H9 (cell line): Measurements from ENCODE around the gene NKAIN2. TPM values are rescaled to one million over a fixed set of nuclear protein-coding genes. Genes with fewer than 3 reads are reported as not detected.

ENCODE experiments used
- DNase-seq: peaks from one replicate; pipeline ENCODE4 v3.0.0-alpha.2; 2017
- H2AFZ ChIP-seq: one replicate; pipeline ENCODE4 v1.6.1; 2013; ENCODE audit warnings: mild to moderate bottlenecking, low read length, control low read depth, moderate library complexity
- H2AK5ac ChIP-seq: 2 replicates; pipeline ENCODE4 v1.6.1; 2013; ENCODE audit warnings: low read length, control low read depth, mixed read lengths; ENCODE audit not compliant: insufficient read length
- H2BK120ac ChIP-seq: one replicate; pipeline ENCODE4 v1.6.1; 2013; ENCODE audit warnings: low read depth, mild to moderate bottlenecking, low read length, control low read depth, inconsistent platforms; ENCODE audit not compliant: poor library complexity, severe bottlenecking
- H2BK12ac ChIP-seq: 2 replicates; pipeline ENCODE4 v1.6.1; 2013; ENCODE audit warnings: low read length, control low read depth, mixed read lengths, low read depth; ENCODE audit not compliant: insufficient read length
- H2BK15ac ChIP-seq: 2 replicates; pipeline ENCODE4 v1.6.1; 2013; ENCODE audit warnings: low read depth, low read length, control low read depth
- H2BK20ac ChIP-seq: one replicate; pipeline ENCODE4 v1.6.1; 2013; ENCODE audit warnings: low read depth, mild to moderate bottlenecking, low read length, control low read depth, inconsistent platforms; ENCODE audit not compliant: poor library complexity, severe bottlenecking
- H2BK5ac ChIP-seq: 2 replicates; pipeline ENCODE4 v1.6.1; 2013; ENCODE audit warnings: low read length, control low read depth, mixed read lengths; ENCODE audit not compliant: insufficient read length
- H3K14ac ChIP-seq: 2 replicates; pipeline ENCODE4 v1.6.1; 2013; ENCODE audit warnings: low read length, control low read depth; ENCODE audit not compliant: insufficient read depth
- H3K18ac ChIP-seq: 2 replicates; pipeline ENCODE4 v1.6.1; 2013; ENCODE audit warnings: low read depth, mild to moderate bottlenecking, mixed read lengths, low read length, control low read depth; ENCODE audit not compliant: insufficient read length
- H3K23ac ChIP-seq: 2 replicates; pipeline ENCODE4 v1.6.1; 2013; ENCODE audit warnings: low read length, control low read depth, mixed read lengths, low read depth; ENCODE audit not compliant: insufficient read length
- H3K23me2 ChIP-seq: 2 replicates; pipeline ENCODE4 v1.6.1; 2013; ENCODE audit warnings: low read depth, mild to moderate bottlenecking, mixed read lengths, low read length, control low read depth; ENCODE audit not compliant: insufficient read length, poor library complexity, severe bottlenecking
- H3K27ac ChIP-seq: 2 replicates; pipeline ENCODE4 v1.5.1; 2013; ENCODE audit warnings: low read length, control low read depth, mixed read lengths, low read depth; ENCODE audit not compliant: insufficient read length
- H3K27me3 ChIP-seq: 2 replicates; pipeline ENCODE4 v1.6.1; 2013; ENCODE audit warnings: low read length, control low read depth, inconsistent platforms; ENCODE audit not compliant: insufficient read depth
- H3K4ac ChIP-seq: 2 replicates; pipeline ENCODE4 v1.6.1; 2013; ENCODE audit warnings: low read depth, mild to moderate bottlenecking, control low read depth, inconsistent platforms, low read length, moderate library complexity
- H3K4me1 ChIP-seq: 2 replicates; pipeline ENCODE4 v1.6.1; 2013; ENCODE audit warnings: low read length, control low read depth, inconsistent platforms; ENCODE audit not compliant: insufficient read depth
- H3K4me2 ChIP-seq: 2 replicates; pipeline ENCODE4 v1.6.1; 2013; ENCODE audit warnings: low read length, control low read depth, mixed read lengths; ENCODE audit not compliant: insufficient read length, insufficient read depth
- H3K56ac ChIP-seq: 2 replicates; pipeline ENCODE4 v1.6.1; 2013; ENCODE audit warnings: low read depth, mild to moderate bottlenecking, mixed read lengths, low read length, control low read depth; ENCODE audit not compliant: insufficient read length
- H3K79me1 ChIP-seq: 2 replicates; pipeline ENCODE4 v1.6.1; 2013; ENCODE audit warnings: low read depth, mild to moderate bottlenecking, moderate library complexity, low read length, control low read depth, inconsistent platforms; ENCODE audit not compliant: insufficient read depth, poor library complexity, severe bottlenecking
- H3K79me2 ChIP-seq: 2 replicates; pipeline ENCODE4 v1.6.1; 2013; ENCODE audit warnings: low read length, control low read depth, inconsistent platforms; ENCODE audit not compliant: insufficient read depth
- H3K9ac ChIP-seq: 2 replicates; pipeline ENCODE4 v1.6.1; 2013; ENCODE audit warnings: low read length, control low read depth, mixed read lengths; ENCODE audit not compliant: insufficient read length; ENCODE audit errors: extremely low read depth
- H3K9me3 ChIP-seq: one replicate; pipeline ENCODE4 v1.6.1; 2013; ENCODE audit warnings: low read depth, low read length, inconsistent platforms; ENCODE audit not compliant: control insufficient read depth
- H3T11ph ChIP-seq: one replicate; pipeline ENCODE4 v1.6.1; 2013; ENCODE audit warnings: mild to moderate bottlenecking, low read length, control low read depth, inconsistent platforms
- H4K20me1 ChIP-seq: one replicate; pipeline ENCODE4 v1.6.1; 2013; ENCODE audit not compliant: control insufficient read depth, insufficient read length, insufficient read depth
- H4K5ac ChIP-seq: 2 replicates; pipeline ENCODE4 v1.6.1; 2013; ENCODE audit warnings: low read depth, mild to moderate bottlenecking, mixed read lengths, low read length, control low read depth; ENCODE audit not compliant: insufficient read length
- H4K8ac ChIP-seq: replicated peaks from 2 replicates; pipeline ENCODE4 v1.6.1; 2013; ENCODE audit warnings: low read length, control low read depth, mixed read lengths, low read depth; ENCODE audit not compliant: insufficient read length
- H4K91ac ChIP-seq: 2 replicates; pipeline ENCODE4 v1.6.1; 2013; ENCODE audit warnings: low read depth, mild to moderate bottlenecking, moderate library complexity, mixed read lengths, low read length, control low read depth; ENCODE audit not compliant: insufficient read length
- H3K27ac Mint-ChIP-seq, 3 experiments: 2 replicates in 2 of 3; 3 replicates in 1 of 3; pipeline ENCODE4 v1.8.0; 2020 to 2021; ENCODE audit warnings: mixed read lengths in 3 of 3, mild to moderate bottlenecking in 1 of 3, moderate library complexity in 1 of 3
- H3K27me3 Mint-ChIP-seq: 2 replicates; pipeline ENCODE4 v1.8.0; 2021; ENCODE audit warnings: low read depth, mild to moderate bottlenecking, moderate library complexity, mixed read lengths
- H3K36me3 Mint-ChIP-seq, 3 experiments: 2 replicates in 2 of 3; 3 replicates in 1 of 3; pipeline ENCODE4 v1.8.0; 2020 to 2021; ENCODE audit warnings: low read depth in 3 of 3, mixed read lengths in 3 of 3; ENCODE audit not compliant: insufficient read depth in 1 of 3
- H3K4me1 Mint-ChIP-seq, 2 experiments: 2 replicates each; pipeline ENCODE4 v1.8.0; 2020; ENCODE audit warnings: mixed read lengths in 2 of 2
- H3K4me3 Mint-ChIP-seq, 2 experiments: 2 replicates in 1 of 2; 3 replicates in 1 of 2; pipeline ENCODE4 v1.8.0; 2020 to 2021; ENCODE audit warnings: mild to moderate bottlenecking in 2 of 2, mixed read lengths in 2 of 2, moderate library complexity in 1 of 2
- H3K9me3 Mint-ChIP-seq, 2 experiments: 2 replicates in 1 of 2; 3 replicates in 1 of 2; pipeline ENCODE4 v1.8.0; 2020; ENCODE audit warnings: mild to moderate bottlenecking in 2 of 2, mixed read lengths in 2 of 2, moderate library complexity in 1 of 2
- WGBS: extraction: QIAGEN DNeasy Blood & Tissue Kit; methylation state at CpG from one replicate; pipeline ENCODE4 v1.1.7; 2013; ENCODE audit warnings: missing lambda C conversion rate, low lambda C conversion rate, mixed read lengths; ENCODE audit not compliant: insufficient read length; ENCODE audit errors: extremely low coverage; 5-methylcytosine and 5-hydroxymethylcytosine counted together
- total RNA-seq: library from RNA; stranded (reverse); gene quantifications from 2 replicates; pipeline ENCODE4 v1.2.1, GENCODE V29; 2021
- TF ChIP-seq, protein P1 (sequence below): fragments of 200-600 bp; sonication (generic); conservative IDR thresholded peaks from 3 replicates; pipeline ENCODE4 v1.8.0; 2021; ENCODE audit warnings: antibody characterized with exemption, mild to moderate bottlenecking

Gene NKAIN2
- total RNA-seq, 1 experiment from 2014 or later, result 0.17 TPM

DNA sequence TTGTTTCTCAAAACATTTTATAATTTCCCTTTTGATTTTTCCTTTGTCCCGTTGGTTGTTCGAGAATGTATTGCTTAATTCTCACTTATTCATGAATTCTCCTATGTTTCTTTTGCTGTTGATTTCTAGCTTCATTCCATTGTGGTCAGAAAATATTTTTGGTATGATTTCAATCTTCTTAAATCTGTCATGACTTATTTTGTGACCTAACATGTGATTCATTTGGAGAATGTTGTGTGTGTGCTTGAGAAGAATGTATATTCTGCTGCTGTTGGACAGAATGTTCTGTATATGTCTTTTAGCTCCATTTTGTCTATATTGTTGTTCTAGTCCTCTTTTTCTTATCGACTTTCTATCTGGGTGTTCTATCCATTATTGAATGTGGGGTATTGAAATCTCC lies 872.4 kb downstream of the NKAIN2 start:
- no peak overlapping the region for H3K4ac ChIP-seq
- no peaks in the 10 kb centered on the region for H3K79me2 ChIP-seq
- H3K27ac ChIP-seq, result no peak overlapping the region
- no peak overlapping the region for H3K4me2 ChIP-seq
- Mint-ChIP-seq H3K36me3 (peaks cover 8 to 45% (median 9%) of the 10 kb centered on the region in 3 experiments), H3K9me3 (peaks cover 40 to 42% of the 10 kb centered on the region in 2 experiments), H3K4me1 (no peaks in the 10 kb centered on the region), H3K27ac (no peak overlapping the region), H3K4me3 (no peak overlapping the region), H3K27me3 (peaks cover 2% of the 10 kb centered on the region; the same call in 1 of the 2 replicates)
- H4K91ac ChIP-seq, result no peak overlapping the region
- no peak overlapping the region for H2BK20ac ChIP-seq
- no peak overlapping the region for H3K23ac ChIP-seq
- no peaks in the 10 kb centered on the region for H3K4me1 ChIP-seq
- WGBS, result no CpG with 5 or more reads among the region's 3 CpGs
- H2BK12ac ChIP-seq, result no peak overlapping the region
- no peaks in the 10 kb centered on the region for H3K23me2 ChIP-seq
- no peaks in the 10 kb centered on the region for H3K79me1 ChIP-seq
- no peak overlapping the region for H3K56ac ChIP-seq
- H3T11ph ChIP-seq, result no peak overlapping the region
- no peak overlapping the region for H3K14ac ChIP-seq
- H3K9me3 ChIP-seq, result no peaks in the 10 kb centered on the region
- H2BK5ac ChIP-seq, result no peak overlapping the region
- H3K27me3 ChIP-seq, result no peaks in the 10 kb centered on the region
- no peak overlapping the region for H2BK120ac ChIP-seq
- H3K18ac ChIP-seq, result no peak overlapping the region
- TF ChIP-seq, protein P1, sequence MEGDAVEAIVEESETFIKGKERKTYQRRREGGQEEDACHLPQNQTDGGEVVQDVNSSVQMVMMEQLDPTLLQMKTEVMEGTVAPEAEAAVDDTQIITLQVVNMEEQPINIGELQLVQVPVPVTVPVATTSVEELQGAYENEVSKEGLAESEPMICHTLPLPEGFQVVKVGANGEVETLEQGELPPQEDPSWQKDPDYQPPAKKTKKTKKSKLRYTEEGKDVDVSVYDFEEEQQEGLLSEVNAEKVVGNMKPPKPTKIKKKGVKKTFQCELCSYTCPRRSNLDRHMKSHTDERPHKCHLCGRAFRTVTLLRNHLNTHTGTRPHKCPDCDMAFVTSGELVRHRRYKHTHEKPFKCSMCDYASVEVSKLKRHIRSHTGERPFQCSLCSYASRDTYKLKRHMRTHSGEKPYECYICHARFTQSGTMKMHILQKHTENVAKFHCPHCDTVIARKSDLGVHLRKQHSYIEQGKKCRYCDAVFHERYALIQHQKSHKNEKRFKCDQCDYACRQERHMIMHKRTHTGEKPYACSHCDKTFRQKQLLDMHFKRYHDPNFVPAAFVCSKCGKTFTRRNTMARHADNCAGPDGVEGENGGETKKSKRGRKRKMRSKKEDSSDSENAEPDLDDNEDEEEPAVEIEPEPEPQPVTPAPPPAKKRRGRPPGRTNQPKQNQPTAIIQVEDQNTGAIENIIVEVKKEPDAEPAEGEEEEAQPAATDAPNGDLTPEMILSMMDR, result no peak
- no peak overlapping the region for H2BK15ac ChIP-seq
- no peaks in the 10 kb centered on the region for H4K20me1 ChIP-seq
- no peak overlapping the region for H4K5ac ChIP-seq
- no peak overlapping the region for H4K8ac ChIP-seq
- H3K9ac ChIP-seq, result no peak overlapping the region
- H2AFZ ChIP-seq, result no peak overlapping the region
- no peak overlapping the region for H2AK5ac ChIP-seq
- no peak for DNase-seq
